HFFc6 (cell line): ENCODE results near the gene ELOVL2. TPM values are rescaled to one million over a fixed set of nuclear protein-coding genes. Genes with fewer than 3 reads are reported as not detected.

Source experiments
- DNase-seq: peaks from one replicate; pipeline ENCODE4 v3.0.0-alpha.2; 2018
- H3K27ac Mint-ChIP-seq: 2 replicates; pipeline ENCODE4 v1.8.0; 2020; ENCODE audit warnings: mild to moderate bottlenecking, mixed read lengths
- H3K27me3 Mint-ChIP-seq: 2 replicates; pipeline ENCODE4 v1.8.0; 2021; ENCODE audit warnings: mild to moderate bottlenecking, moderate library complexity, mixed read lengths; ENCODE audit not compliant: insufficient read depth
- H3K36me3 Mint-ChIP-seq: 2 replicates; pipeline ENCODE4 v1.8.0; 2021; ENCODE audit warnings: low read depth, mixed read lengths
- H3K4me1 Mint-ChIP-seq: 2 replicates; pipeline ENCODE4 v1.8.0; 2020; ENCODE audit warnings: low read depth, mixed read lengths
- H3K4me3 Mint-ChIP-seq: 2 replicates; pipeline ENCODE4 v1.8.0; 2020; ENCODE audit warnings: mild to moderate bottlenecking, moderate library complexity, mixed read lengths
- H3K9me3 Mint-ChIP-seq: 2 replicates; pipeline ENCODE4 v1.8.0; 2020; ENCODE audit warnings: mild to moderate bottlenecking, mixed read lengths
- total RNA-seq, 6 experiments: library from RNA; stranded (reverse); fragmentation: NEBNext Ultra II Directional; extraction: Animal tissue kit (Norgen Biotek cat#: 25700); gene quantifications; 2 replicates in 1 of 6; 3 replicates in 5 of 6; pipeline ENCODE4 v1.2.3, GENCODE V29; 2021
- TF ChIP-seq, protein P1 (sequence below): fragments of 200-600 bp; sonication (generic); IDR thresholded peaks from 2 replicates; pipeline ENCODE4 v1.5.0; 2021; ENCODE audit warnings: antibody characterized with exemption, mild to moderate bottlenecking

Gene ELOVL2
- total RNA-seq, 6 experiments from 2014 or later = 0.05 to 0.09 (median 0.05) TPM; not detected in 3

DNA sequence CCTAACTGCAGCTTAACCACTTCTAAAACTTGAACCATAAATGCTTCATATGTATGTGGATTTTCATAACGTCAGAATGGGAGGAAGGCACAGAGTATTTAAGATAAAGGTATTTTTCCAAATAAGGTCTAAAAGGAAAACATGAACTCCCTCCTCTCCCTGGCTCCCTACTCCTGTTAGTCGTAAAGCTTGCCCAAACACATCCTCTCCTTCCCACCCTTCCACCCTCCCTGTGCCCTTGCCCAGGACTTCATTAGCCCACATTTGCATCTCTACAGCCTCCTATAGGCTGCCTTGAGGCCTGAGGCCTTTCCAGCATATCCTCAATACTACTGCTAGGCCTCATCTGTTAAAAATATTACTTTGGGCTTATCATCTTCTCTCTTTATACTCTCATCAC lies 32.4 kb upstream of the ELOVL2 start:
- no peak overlapping the region for H3K27ac Mint-ChIP-seq
- no peak for DNase-seq
- H3K36me3 Mint-ChIP-seq = no peaks in the 10 kb centered on the region
- no peaks in the 10 kb centered on the region; the same call in none of the 2 replicates for H3K27me3 Mint-ChIP-seq
- no peak overlapping the region for H3K4me3 Mint-ChIP-seq
- H3K4me1 Mint-ChIP-seq = no peaks in the 10 kb centered on the region
- TF ChIP-seq, protein P1, sequence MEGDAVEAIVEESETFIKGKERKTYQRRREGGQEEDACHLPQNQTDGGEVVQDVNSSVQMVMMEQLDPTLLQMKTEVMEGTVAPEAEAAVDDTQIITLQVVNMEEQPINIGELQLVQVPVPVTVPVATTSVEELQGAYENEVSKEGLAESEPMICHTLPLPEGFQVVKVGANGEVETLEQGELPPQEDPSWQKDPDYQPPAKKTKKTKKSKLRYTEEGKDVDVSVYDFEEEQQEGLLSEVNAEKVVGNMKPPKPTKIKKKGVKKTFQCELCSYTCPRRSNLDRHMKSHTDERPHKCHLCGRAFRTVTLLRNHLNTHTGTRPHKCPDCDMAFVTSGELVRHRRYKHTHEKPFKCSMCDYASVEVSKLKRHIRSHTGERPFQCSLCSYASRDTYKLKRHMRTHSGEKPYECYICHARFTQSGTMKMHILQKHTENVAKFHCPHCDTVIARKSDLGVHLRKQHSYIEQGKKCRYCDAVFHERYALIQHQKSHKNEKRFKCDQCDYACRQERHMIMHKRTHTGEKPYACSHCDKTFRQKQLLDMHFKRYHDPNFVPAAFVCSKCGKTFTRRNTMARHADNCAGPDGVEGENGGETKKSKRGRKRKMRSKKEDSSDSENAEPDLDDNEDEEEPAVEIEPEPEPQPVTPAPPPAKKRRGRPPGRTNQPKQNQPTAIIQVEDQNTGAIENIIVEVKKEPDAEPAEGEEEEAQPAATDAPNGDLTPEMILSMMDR = no peak
- H3K9me3 Mint-ChIP-seq = no peaks in the 10 kb centered on the region

DNA sequence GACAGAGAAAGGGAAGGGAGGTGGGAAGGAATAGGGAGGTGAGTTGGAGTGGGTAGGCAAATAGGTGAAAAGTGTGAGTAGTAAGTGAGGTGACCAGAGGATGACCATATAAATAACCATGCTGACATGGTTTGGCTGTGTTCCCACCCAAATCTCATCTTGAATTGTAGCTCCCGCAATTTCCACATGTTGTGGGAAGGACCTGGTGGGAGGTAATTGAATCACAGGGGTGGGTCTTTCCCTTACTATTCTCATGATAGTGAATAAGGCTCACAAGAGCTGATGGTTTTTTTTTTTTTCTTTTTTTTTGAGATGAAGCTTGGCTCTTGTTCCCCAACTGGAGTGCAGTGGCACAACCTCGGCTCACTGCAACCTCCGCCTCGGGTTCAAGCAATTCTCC lies 28.0 kb upstream of the ELOVL2 start:
- TF ChIP-seq, protein P1 = no peak
- Mint-ChIP-seq H3K4me1 (no peaks in the 10 kb centered on the region), H3K27ac (no peak overlapping the region), H3K9me3 (no peaks in the 10 kb centered on the region), H3K4me3 (no peak overlapping the region), H3K36me3 (no peaks in the 10 kb centered on the region), H3K27me3 (peaks cover 3% of the 10 kb centered on the region)
- no peak for DNase-seq

DNA sequence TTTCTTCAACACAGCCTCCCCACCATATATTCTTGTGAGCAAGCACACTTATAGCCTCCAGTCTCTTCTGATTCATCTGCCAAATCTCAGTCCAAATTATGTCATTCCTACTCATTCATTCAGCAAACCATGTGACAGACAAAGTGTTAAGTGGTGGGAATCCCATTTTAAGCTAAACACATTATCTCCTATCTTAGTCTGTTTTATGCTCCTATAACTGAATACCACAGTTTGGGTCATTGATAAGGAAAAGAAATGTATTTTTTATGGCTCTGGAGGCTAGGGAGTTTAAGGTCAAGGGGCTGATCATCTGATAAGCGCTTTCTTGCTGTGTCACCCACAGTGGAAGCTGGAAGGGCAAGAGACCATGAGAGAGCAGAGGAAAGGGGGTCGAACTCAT lies 25.7 kb upstream of the ELOVL2 start:
- TF ChIP-seq, protein P1 = no peak
- Mint-ChIP-seq H3K4me3 (no peak overlapping the region), H3K36me3 (no peaks in the 10 kb centered on the region), H3K9me3 (no peaks in the 10 kb centered on the region), H3K27me3 (peaks cover 15% of the 10 kb centered on the region), H3K27ac (no peak overlapping the region), H3K4me1 (no peaks in the 10 kb centered on the region)
- DNase-seq = no peak

DNA sequence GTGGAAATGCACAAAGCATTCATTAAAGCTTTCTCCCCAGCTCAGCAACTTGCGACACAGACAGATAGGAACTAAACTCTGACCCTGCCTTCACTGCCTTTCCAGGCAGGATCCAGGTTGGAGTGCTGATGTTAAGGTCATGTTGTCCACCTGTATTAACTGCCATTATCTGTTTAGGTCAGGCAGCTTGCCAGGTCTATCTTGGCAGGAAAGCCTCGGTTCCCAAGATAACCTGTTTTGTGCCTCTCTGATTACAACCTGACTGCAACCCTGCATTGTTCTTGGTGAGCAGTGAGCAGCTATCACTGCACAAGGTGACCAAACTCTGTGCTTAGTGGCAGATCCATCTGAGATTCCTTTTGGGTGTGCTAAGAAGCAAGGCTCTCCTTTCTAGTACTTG lies 23.2 kb upstream of the ELOVL2 start:
- H3K27me3 Mint-ChIP-seq = peaks cover 20% of the 10 kb centered on the region
- H3K4me3 Mint-ChIP-seq = no peak overlapping the region
- DNase-seq = no peak
- H3K4me1 Mint-ChIP-seq = no peaks in the 10 kb centered on the region
- no peaks in the 10 kb centered on the region for H3K36me3 Mint-ChIP-seq
- TF ChIP-seq, protein P1 = no peak
- H3K27ac Mint-ChIP-seq = no peak overlapping the region
- H3K9me3 Mint-ChIP-seq = no peaks in the 10 kb centered on the region

DNA sequence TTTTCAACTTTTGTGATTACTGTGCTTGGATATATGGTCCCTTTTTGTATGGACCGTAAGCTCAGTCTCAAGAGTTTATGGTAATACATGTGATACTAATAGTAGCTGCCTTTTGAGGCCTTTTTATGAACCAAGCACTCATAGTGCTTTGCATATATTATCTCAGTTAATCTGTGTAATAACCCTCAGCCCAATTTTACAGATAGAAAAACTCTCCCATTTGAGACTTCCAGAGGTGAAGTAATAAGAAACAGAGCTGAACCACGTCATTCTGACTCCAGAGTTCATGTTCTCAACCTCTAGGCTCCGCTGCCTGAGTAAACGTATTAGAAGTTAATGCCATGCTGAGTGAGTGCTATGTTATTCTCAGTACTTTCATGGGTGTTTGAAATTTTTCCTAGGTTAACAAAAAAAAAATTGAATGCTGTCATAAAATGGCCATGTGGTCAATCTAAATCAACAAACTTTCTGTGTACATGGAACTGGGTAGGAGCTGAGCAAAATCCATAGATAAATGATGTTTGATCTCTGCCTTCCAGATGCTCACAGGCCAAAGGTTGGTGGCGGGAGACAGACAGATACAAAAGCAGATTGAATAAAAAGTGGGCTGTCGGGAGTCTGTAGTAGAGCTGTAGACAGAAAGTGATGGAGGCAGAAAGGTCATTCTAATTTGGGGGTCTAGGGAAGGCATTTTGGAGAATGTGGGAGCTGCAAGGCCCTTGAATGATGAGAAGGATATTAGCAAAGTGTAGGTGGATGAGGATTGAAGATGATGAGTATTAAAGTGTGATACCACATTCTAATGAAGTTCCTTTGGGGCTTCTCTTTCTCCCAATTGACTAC lies 22.6 kb upstream of the ELOVL2 start:
- no peaks in the 10 kb centered on the region for H3K9me3 Mint-ChIP-seq
- no peaks in the 10 kb centered on the region for H3K36me3 Mint-ChIP-seq
- no peak overlapping the region for H3K4me3 Mint-ChIP-seq
- no peaks in the 10 kb centered on the region for H3K4me1 Mint-ChIP-seq
- TF ChIP-seq, protein P1 = no peak
- H3K27me3 Mint-ChIP-seq = peaks cover 20% of the 10 kb centered on the region
- no peak for DNase-seq
- no peak overlapping the region for H3K27ac Mint-ChIP-seq
